Measurements from ENCODE around the gene NKAIN2.

NKAIN2 gene

DNA sequence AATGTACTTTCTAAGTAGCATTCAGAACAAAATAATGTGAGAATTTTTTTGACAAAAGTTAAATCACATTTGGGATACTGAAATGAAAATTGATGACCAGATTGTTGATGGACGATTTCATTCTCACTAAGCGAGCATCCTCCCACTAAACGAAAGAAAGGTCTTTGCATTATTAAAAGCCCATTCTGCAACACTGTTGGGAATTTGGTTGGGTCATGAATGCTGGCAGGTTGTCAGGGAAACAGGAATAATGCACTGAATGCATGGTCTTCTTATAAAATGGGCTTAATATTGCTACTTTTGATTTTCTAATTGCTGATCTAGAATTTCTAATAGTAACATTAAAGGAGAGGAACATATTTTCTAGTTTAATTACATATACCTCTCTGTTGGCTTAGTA is 229.8 kb downstream of the NKAIN2 start:
- Histone ChIP-seq H2AFZ (ENCODE audit: insufficient read depth, low read length, poor library complexity) (no peak overlapping the region), H3K4ac (ENCODE audit: low read depth, low read length) (no peak overlapping the region), H3K27ac (ENCODE audit: low read depth, low read length) (no peak overlapping the region), H3K9me3 (ENCODE audit: insufficient read depth, low read depth, low read length) (no peaks in the 10 kb centered on the region), H2BK5ac (ENCODE audit: low read depth, low read length, poor library complexity) (no peak overlapping the region), H2AK5ac (ENCODE audit: low read length) (no peak overlapping the region), H2BK12ac (ENCODE audit: low read length) (no peak overlapping the region), H3K36me3 (ENCODE audit: control insufficient read depth in 1 of 2, insufficient read depth in 2 of 2, low read length in 2 of 2) (no peaks in the 10 kb centered on the region), H4K8ac (ENCODE audit: low read depth, low read length) (no peak overlapping the region), H4K91ac (ENCODE audit: low read depth, low read length) (no peak overlapping the region), H2BK120ac (ENCODE audit: insufficient read depth, low read length, poor library complexity) (no peak overlapping the region), H3K4me3 (ENCODE audit: low read depth, low read length) (no peak overlapping the region), H3K79me2 (ENCODE audit: control insufficient read depth, insufficient read depth, low read length, poor library complexity) (no peaks in the 10 kb centered on the region), H3K4me1 (ENCODE audit: control insufficient read depth in 1 of 2, insufficient read depth in 2 of 2, low read length in 2 of 2) (peaks cover 0 to 2% of the 10 kb centered on the region in 2 experiments), H3K79me1 (ENCODE audit: low read length) (no peaks in the 10 kb centered on the region), H3K9ac (ENCODE audit: low read length) (no peak overlapping the region), H3K18ac (ENCODE audit: low read length) (no peak overlapping the region), H3K23ac (ENCODE audit: low read length) (no peak overlapping the region), H3K27me3 (ENCODE audit: insufficient read depth, low read length) (no peaks in the 10 kb centered on the region), H3K14ac (ENCODE audit: low read length) (no peak overlapping the region), H4K12ac (ENCODE audit: low read depth, low read length) (no peak overlapping the region), H3K4me2 (ENCODE audit: low read length) (no peak overlapping the region)
- WGBS (ENCODE audit: extremely low coverage, insufficient coverage, insufficient read length): no CpG with 5 or more reads among the region's 3 CpGs
- no peak for DNase-seq

DNA sequence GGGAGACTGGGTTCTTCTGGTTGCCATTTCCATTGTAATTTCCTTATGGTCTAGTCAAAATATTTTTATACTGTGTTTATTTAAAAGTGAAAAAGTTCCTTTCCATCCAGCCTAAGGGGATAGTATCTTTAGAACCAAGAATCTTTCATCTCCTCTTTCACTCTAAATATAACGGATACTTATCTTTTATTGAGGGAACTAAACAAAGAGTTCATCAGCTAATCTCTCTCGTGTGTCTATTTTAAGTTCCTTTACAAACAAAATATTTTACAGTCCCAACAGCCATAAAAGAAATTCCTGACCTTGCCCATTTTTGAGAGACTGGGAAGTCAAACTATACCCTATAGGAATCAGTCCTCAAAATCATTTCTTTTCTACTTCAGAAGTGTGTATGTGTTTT is 232.7 kb downstream of the NKAIN2 start:
- no peak overlapping the region for H2AFZ ChIP-seq (ENCODE audit: insufficient read depth, low read length, poor library complexity)
- H3K79me2 ChIP-seq (ENCODE audit: control insufficient read depth, insufficient read depth, low read length, poor library complexity): no peaks in the 10 kb centered on the region
- H2BK5ac ChIP-seq (ENCODE audit: low read depth, low read length, poor library complexity): no peak overlapping the region
- H2AK5ac ChIP-seq (ENCODE audit: low read length): no peak overlapping the region
- WGBS (ENCODE audit: extremely low coverage, insufficient coverage, insufficient read length): no CpG with 5 or more reads among the region's 2 CpGs
- no peaks in the 10 kb centered on the region for H3K27me3 ChIP-seq (ENCODE audit: insufficient read depth, low read length)
- no peak overlapping the region for H2BK12ac ChIP-seq (ENCODE audit: low read length)
- H2BK120ac ChIP-seq (ENCODE audit: insufficient read depth, low read length, poor library complexity): no peak overlapping the region
- H4K91ac ChIP-seq (ENCODE audit: low read depth, low read length): no peak overlapping the region
- no peak overlapping the region for H3K4ac ChIP-seq (ENCODE audit: low read depth, low read length)
- H3K18ac ChIP-seq (ENCODE audit: low read length): no peak overlapping the region
- H3K23ac ChIP-seq (ENCODE audit: low read length): no peak overlapping the region
- H3K27ac ChIP-seq (ENCODE audit: low read depth, low read length): no peak overlapping the region
- H4K12ac ChIP-seq (ENCODE audit: low read depth, low read length): no peak overlapping the region
- peaks cover 0 to 2% of the 10 kb centered on the region in 2 experiments for H3K4me1 ChIP-seq (ENCODE audit: control insufficient read depth in 1 of 2, insufficient read depth in 2 of 2, low read length in 2 of 2)
- no peaks in the 10 kb centered on the region for H3K79me1 ChIP-seq (ENCODE audit: low read length)
- no peak overlapping the region for H3K9ac ChIP-seq (ENCODE audit: low read length)
- no peak overlapping the region for H3K14ac ChIP-seq (ENCODE audit: low read length)
- H3K9me3 ChIP-seq (ENCODE audit: insufficient read depth, low read depth, low read length): no peaks in the 10 kb centered on the region
- H3K4me3 ChIP-seq (ENCODE audit: low read depth, low read length): no peak overlapping the region
- no peak for DNase-seq
- H3K4me2 ChIP-seq (ENCODE audit: low read length): no peak overlapping the region
- no peak overlapping the region for H4K8ac ChIP-seq (ENCODE audit: low read depth, low read length)
- H3K36me3 ChIP-seq (ENCODE audit: control insufficient read depth in 1 of 2, insufficient read depth in 2 of 2, low read length in 2 of 2): no peaks in the 10 kb centered on the region

DNA sequence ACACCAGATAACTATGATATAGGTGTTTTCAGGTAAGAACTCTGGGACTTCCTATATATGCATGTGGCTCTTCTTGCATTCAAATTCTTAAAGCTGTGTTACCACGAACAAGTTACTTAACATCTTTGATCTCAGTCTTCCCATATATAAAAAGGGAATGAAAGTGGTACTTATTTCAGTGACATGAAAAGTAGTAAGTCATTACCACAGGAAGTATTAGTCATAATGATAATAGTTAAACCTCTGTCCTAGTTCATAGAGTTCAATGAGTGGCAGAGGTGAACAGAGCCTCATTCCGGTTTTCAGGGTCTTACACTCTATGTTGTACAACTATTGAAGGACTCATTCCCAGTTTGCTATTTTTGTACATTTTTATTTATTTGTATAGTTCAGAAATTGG is 237.0 kb downstream of the NKAIN2 start:
- no peak overlapping the region for H3K9ac ChIP-seq (ENCODE audit: low read length)
- H2BK5ac ChIP-seq (ENCODE audit: low read depth, low read length, poor library complexity): no peak overlapping the region
- no peaks in the 10 kb centered on the region for H3K27me3 ChIP-seq (ENCODE audit: insufficient read depth, low read length)
- no peak overlapping the region for H3K23ac ChIP-seq (ENCODE audit: low read length)
- H3K4me3 ChIP-seq (ENCODE audit: low read depth, low read length): no peak overlapping the region
- no CpG with 5 or more reads among the region's 2 CpGs for WGBS (ENCODE audit: extremely low coverage, insufficient coverage, insufficient read length)
- H3K14ac ChIP-seq (ENCODE audit: low read length): no peak overlapping the region
- no peak overlapping the region for H4K8ac ChIP-seq (ENCODE audit: low read depth, low read length)
- no peak overlapping the region for H2BK12ac ChIP-seq (ENCODE audit: low read length)
- no peaks in the 10 kb centered on the region for H3K79me2 ChIP-seq (ENCODE audit: control insufficient read depth, insufficient read depth, low read length, poor library complexity)
- H3K36me3 ChIP-seq (ENCODE audit: control insufficient read depth in 1 of 2, insufficient read depth in 2 of 2, low read length in 2 of 2): no peaks in the 10 kb centered on the region
- peaks cover 0 to 2% of the 10 kb centered on the region in 2 experiments for H3K4me1 ChIP-seq (ENCODE audit: control insufficient read depth in 1 of 2, insufficient read depth in 2 of 2, low read length in 2 of 2)
- no peak overlapping the region for H3K4me2 ChIP-seq (ENCODE audit: low read length)
- H3K79me1 ChIP-seq (ENCODE audit: low read length): no peaks in the 10 kb centered on the region
- H2AK5ac ChIP-seq (ENCODE audit: low read length): no peak overlapping the region
- H3K18ac ChIP-seq (ENCODE audit: low read length): no peak overlapping the region
- H3K4ac ChIP-seq (ENCODE audit: low read depth, low read length): no peak overlapping the region
- DNase-seq: no peak
- no peak overlapping the region for H2BK120ac ChIP-seq (ENCODE audit: insufficient read depth, low read length, poor library complexity)
- no peak overlapping the region for H4K91ac ChIP-seq (ENCODE audit: low read depth, low read length)
- H3K9me3 ChIP-seq (ENCODE audit: insufficient read depth, low read depth, low read length): no peaks in the 10 kb centered on the region
- no peak overlapping the region for H4K12ac ChIP-seq (ENCODE audit: low read depth, low read length)
- H2AFZ ChIP-seq (ENCODE audit: insufficient read depth, low read length, poor library complexity): no peak overlapping the region
- no peak overlapping the region for H3K27ac ChIP-seq (ENCODE audit: low read depth, low read length)

DNA sequence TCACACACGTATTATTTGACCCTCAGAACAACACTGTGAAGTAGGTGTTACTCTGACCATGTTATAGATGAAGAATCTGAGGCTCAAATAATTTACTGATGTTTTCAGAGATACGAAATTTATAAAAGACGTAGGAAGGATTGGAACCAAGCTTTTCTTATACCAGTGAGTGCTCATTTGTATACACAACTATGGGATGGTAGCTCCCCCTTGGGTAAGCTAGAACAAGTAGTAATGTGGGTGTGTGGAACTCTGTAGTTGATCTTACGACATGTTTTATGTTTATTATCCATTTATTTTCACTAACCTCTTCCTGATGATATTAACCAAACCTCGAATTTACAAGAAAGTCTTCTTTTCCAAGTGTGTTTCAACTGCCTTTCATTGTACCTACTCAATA is 248.5 kb downstream of the NKAIN2 start:
- no peak overlapping the region for H4K91ac ChIP-seq (ENCODE audit: low read depth, low read length)
- no peak for DNase-seq
- WGBS (ENCODE audit: extremely low coverage, insufficient coverage, insufficient read length): no CpG with 5 or more reads among the region's 5 CpGs
- no peak overlapping the region for H3K4me3 ChIP-seq (ENCODE audit: low read depth, low read length)
- no peak overlapping the region for H2BK5ac ChIP-seq (ENCODE audit: low read depth, low read length, poor library complexity)
- H3K9me3 ChIP-seq (ENCODE audit: insufficient read depth, low read depth, low read length): no peaks in the 10 kb centered on the region
- no peak overlapping the region for H2AK5ac ChIP-seq (ENCODE audit: low read length)
- H2BK120ac ChIP-seq (ENCODE audit: insufficient read depth, low read length, poor library complexity): no peak overlapping the region
- no peak overlapping the region for H3K4ac ChIP-seq (ENCODE audit: low read depth, low read length)
- no peak overlapping the region for H2AFZ ChIP-seq (ENCODE audit: insufficient read depth, low read length, poor library complexity)
- H3K36me3 ChIP-seq (ENCODE audit: control insufficient read depth in 1 of 2, insufficient read depth in 2 of 2, low read length in 2 of 2): no peaks in the 10 kb centered on the region
- no peak overlapping the region for H3K9ac ChIP-seq (ENCODE audit: low read length)
- H3K27me3 ChIP-seq (ENCODE audit: insufficient read depth, low read length): no peaks in the 10 kb centered on the region
- no peak overlapping the region for H3K4me2 ChIP-seq (ENCODE audit: low read length)
- H4K8ac ChIP-seq (ENCODE audit: low read depth, low read length): no peak overlapping the region
- H2BK12ac ChIP-seq (ENCODE audit: low read length): no peak overlapping the region
- H3K18ac ChIP-seq (ENCODE audit: low read length): no peak overlapping the region
- no peak overlapping the region for H4K12ac ChIP-seq (ENCODE audit: low read depth, low read length)
- H3K4me1 ChIP-seq (ENCODE audit: control insufficient read depth in 1 of 2, insufficient read depth in 2 of 2, low read length in 2 of 2): no peaks in the 10 kb centered on the region
- no peak overlapping the region for H3K27ac ChIP-seq (ENCODE audit: low read depth, low read length)
- H3K14ac ChIP-seq (ENCODE audit: low read length): no peak overlapping the region
- no peaks in the 10 kb centered on the region for H3K79me2 ChIP-seq (ENCODE audit: control insufficient read depth, insufficient read depth, low read length, poor library complexity)
- H3K79me1 ChIP-seq (ENCODE audit: low read length): no peaks in the 10 kb centered on the region
- no peak overlapping the region for H3K23ac ChIP-seq (ENCODE audit: low read length)
